Neutrophil (primary cell): ENCODE results near the gene TAF8.
A peak's percentile ranks its signal among the peaks of the same experiment; 100 is the strongest.
"Not testable (repeated sequence)": the region's sequence is repeated elsewhere in the genome, so short reads cannot be mapped to it uniquely, and the experiment has no call there.

ENCODE experiments used
- H3K27ac ChIP-seq: fragments of 200-600 bp; sonication (generic); 2 replicates; pipeline ENCODE4 v1.5.1; 2016; ENCODE audit warnings: mild to moderate bottlenecking, moderate library complexity
- H3K27me3 ChIP-seq: fragments of 200-600 bp; sonication (generic); 2 replicates; pipeline ENCODE4 v1.6.0; 2016; ENCODE audit warnings: mild to moderate bottlenecking
- H3K36me3 ChIP-seq: fragments of 200-600 bp; sonication (generic); 2 replicates; pipeline ENCODE4 v1.5.1; 2017
- H3K4me1 ChIP-seq, 2 experiments: fragments of 200-600 bp in 1 of 2; sonication (generic) in 1 of 2; 1 replicate in 1 of 2; 2 replicates in 1 of 2; pipeline versions ENCODE4 v1.5.1 to v1.6.1; 2013 to 2016; ENCODE audit warnings: low read depth in 1 of 2, low read length in 1 of 2, mild to moderate bottlenecking in 1 of 2, moderate library complexity in 1 of 2; ENCODE audit not compliant: control insufficient read depth in 1 of 2, insufficient read depth in 1 of 2
- H3K4me3 ChIP-seq, 2 experiments: fragments of 200-600 bp in 1 of 2; sonication (generic) in 1 of 2; 1 replicate in 1 of 2; 2 replicates in 1 of 2; pipeline ENCODE4 v1.5.1; 2013 to 2016; ENCODE audit warnings: low read depth in 1 of 2, low read length in 1 of 2, mild to moderate bottlenecking in 1 of 2, moderate library complexity in 1 of 2
- H3K9me3 ChIP-seq: fragments of 200-600 bp; sonication (generic); 2 replicates; pipeline ENCODE4 v1.5.1; 2016
- TF ChIP-seq, protein P1 (sequence below): fragments of 200-600 bp; sonication (generic); IDR thresholded peaks from 2 replicates; pipeline ENCODE4 v1.5.1; 2016; ENCODE audit warnings: antibody characterized with exemption

The TAF8 gene

DNA sequence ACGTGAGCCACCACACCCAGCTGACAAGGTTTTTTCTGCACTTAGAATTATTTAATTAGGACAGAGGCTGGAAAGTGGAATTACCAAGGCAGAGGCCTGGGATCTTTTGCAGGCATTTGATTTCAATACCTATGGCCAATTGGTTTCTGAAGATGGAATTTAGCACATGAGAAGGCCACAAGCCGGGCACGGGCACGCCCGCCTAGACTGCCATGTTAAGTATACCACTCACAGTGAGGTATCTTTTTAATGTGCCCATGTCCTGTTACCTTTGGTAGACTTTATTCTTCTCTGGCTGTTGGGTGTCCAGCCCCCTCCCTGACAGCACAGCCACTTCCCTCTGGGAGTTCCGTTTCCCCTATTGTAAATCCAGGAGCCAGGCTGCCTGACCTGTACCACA, 18.0 kb upstream of the TAF8 start:
- TF ChIP-seq, protein P1, sequence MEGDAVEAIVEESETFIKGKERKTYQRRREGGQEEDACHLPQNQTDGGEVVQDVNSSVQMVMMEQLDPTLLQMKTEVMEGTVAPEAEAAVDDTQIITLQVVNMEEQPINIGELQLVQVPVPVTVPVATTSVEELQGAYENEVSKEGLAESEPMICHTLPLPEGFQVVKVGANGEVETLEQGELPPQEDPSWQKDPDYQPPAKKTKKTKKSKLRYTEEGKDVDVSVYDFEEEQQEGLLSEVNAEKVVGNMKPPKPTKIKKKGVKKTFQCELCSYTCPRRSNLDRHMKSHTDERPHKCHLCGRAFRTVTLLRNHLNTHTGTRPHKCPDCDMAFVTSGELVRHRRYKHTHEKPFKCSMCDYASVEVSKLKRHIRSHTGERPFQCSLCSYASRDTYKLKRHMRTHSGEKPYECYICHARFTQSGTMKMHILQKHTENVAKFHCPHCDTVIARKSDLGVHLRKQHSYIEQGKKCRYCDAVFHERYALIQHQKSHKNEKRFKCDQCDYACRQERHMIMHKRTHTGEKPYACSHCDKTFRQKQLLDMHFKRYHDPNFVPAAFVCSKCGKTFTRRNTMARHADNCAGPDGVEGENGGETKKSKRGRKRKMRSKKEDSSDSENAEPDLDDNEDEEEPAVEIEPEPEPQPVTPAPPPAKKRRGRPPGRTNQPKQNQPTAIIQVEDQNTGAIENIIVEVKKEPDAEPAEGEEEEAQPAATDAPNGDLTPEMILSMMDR: no peak
- H3K9me3 ChIP-seq: no peaks in the 10 kb centered on the region
- peaks cover 55 to 58% of the 10 kb centered on the region in 2 experiments for H3K4me1 ChIP-seq
- no peaks in the 10 kb centered on the region for H3K36me3 ChIP-seq
- peak overlapping the region; percentile 96 for H3K27ac ChIP-seq
- no peaks in the 10 kb centered on the region for H3K27me3 ChIP-seq
- H3K4me3 ChIP-seq: peak overlapping the region in 1 of 2 experiments; percentile 1

DNA sequence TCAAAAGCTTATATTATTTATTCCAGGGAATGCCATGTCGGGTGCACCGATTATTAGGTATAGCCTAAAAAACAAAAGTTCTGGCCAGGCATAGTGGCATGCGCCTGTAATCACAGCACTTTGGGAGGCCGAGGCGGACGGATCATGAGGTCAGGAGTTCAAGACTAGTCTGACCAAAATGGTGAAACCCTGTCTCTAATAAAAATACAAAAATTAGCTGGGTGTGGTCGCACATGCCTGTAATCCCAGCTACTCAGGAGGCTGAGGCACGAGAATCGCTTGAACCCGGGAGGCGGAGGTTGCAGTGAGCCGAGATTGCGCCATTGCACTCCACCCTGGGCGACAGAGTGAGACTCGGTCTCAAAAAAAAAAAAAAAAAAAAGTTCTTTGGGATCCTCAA, 12.7 kb upstream of the TAF8 start:
- H3K4me1 ChIP-seq: peaks cover 23 to 27% of the 10 kb centered on the region in 2 experiments
- not testable (repeated sequence) for H3K36me3 ChIP-seq, H3K4me3 ChIP-seq, H3K27ac ChIP-seq, H3K9me3 ChIP-seq, H3K27me3 ChIP-seq

DNA sequence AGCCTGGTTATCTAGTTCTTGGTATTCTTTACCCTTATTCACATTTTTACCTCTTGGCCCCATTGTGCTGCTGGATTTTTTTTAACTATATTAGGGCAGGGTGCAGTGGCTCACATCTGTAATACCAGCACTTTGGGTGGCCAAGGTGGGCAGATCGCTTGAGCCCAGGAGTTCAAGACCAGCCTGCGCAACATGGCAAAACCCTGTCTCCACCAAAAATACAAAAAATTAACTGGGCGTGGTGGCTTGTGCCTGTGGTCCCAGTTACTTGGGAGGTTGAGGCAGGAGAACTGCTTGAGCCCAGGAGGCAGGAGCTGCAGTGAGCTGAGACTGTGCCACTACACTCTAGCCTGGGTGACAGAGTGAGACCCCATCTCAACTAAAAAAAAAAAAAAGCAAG, 12.2 kb upstream of the TAF8 start:
- no peak overlapping the region for H3K27ac ChIP-seq
- H3K4me3 ChIP-seq: no peak overlapping the region
- H3K4me1 ChIP-seq: peaks cover 23 to 27% of the 10 kb centered on the region in 2 experiments
- TF ChIP-seq, protein P1: no peak
- peaks cover 5% of the 10 kb centered on the region for H3K36me3 ChIP-seq
- H3K9me3 ChIP-seq: no peaks in the 10 kb centered on the region
- H3K27me3 ChIP-seq: no peaks in the 10 kb centered on the region

DNA sequence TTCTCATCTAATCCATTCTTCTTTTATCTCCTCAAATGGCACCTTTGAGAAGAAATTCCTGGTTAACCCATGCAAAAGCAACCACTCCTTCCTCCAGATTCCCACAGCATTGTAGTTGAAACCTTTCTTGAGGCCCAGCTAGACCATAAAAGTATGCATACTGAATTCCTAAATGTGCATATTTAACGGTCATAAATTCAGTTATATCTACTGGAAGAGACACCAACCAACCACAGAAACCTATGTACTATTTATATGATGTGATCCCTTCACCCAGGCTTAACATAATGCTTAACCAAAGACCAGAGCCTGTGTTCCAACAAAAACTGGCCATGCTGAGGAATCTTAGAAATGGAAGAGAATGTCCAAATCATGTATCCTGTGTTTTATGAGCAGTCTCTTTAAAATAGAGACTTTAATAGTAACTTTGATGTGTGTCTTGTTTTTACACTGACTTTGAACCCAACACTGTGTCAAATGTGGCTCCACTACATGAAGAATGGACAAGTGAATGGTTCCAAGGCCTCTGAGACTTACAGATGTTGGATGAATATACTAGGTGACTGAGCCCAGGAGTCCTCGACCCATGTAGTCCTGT, 11.4 kb upstream of the TAF8 start:
- Histone ChIP-seq H3K4me1 (peaks cover 29 to 34% of the 10 kb centered on the region in 2 experiments), H3K27ac (peak overlapping the region; percentile 45), H3K4me3 (no peak overlapping the region), H3K36me3 (peaks cover 11% of the 10 kb centered on the region), H3K27me3 (no peaks in the 10 kb centered on the region), H3K9me3 (no peaks in the 10 kb centered on the region)
- TF ChIP-seq, protein P1: no peak

DNA sequence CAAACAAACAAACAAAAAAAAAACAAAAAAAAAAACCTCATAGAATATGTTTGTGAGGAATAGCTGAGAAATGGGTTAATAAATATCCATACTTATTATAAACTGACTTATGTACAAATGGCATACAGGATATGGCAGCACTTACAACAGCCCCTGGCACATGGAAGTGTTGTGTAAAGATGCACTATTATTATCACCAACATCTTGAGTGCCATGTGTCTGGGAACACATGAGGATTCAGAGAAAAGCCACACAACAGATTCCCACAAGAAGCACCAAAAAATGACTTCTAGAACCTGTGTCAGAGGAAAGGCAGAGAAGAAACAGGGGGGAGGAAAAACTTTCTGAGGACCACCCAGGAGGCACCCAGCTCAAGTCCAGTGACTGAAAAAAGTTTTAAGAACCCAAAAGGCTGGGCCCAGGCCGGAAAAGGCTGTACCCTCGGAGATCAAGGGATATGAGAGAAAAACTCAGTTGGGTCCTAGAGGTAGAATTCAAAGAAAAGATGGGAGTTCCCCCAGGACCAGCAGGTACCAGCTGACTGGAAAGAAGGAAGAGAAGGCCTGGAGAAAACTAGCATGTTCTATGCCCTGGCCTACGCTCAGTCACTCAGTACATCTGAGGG, 9.4 kb upstream of the TAF8 start:
- peak overlapping the region; percentile 64 for H3K27ac ChIP-seq
- H3K4me1 ChIP-seq: peaks cover 49 to 55% of the 10 kb centered on the region in 2 experiments
- no peaks in the 10 kb centered on the region for H3K9me3 ChIP-seq
- peaks cover 14% of the 10 kb centered on the region for H3K36me3 ChIP-seq
- no peak overlapping the region for H3K4me3 ChIP-seq
- no peaks in the 10 kb centered on the region for H3K27me3 ChIP-seq
- TF ChIP-seq, protein P1: no peak

DNA sequence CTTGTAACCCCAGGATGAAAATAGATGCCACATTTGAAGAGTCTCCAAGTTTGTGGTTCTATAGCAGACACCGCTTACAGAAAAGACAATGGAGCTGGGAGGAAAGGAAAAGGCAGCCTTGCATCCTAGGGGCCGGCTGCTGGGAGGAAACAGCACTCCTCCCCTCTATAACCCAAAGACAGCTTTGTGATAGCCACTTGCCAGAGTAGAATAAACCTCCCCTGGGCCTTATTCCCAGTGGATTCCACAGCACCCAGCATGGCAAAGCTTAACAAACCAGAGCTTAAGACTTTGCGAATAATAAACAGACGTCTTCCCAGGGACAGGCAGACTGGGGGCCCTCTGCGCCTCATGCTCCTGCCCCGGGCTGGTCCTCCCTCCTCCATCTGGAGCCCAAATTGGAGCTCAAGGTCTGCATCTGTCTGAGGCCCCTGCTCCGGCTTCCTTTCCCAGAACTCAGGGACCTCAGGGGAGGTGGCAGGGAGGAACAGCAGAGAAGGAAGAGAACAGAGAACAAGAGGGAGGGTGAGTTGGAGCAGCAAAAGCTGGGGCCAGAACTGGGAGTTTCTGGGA, 8.8 kb upstream of the TAF8 start:
- Histone ChIP-seq H3K4me3 (no peak overlapping the region), H3K4me1 (peaks cover 55 to 61% of the 10 kb centered on the region in 2 experiments)

More for the DNA sequence above, 8.8 kb upstream of the TAF8 start:
- no peaks in the 10 kb centered on the region for H3K9me3 ChIP-seq
- TF ChIP-seq, protein P1: no peak
- H3K27me3 ChIP-seq: no peaks in the 10 kb centered on the region
- peak overlapping the region; percentile 64 for H3K27ac ChIP-seq
- peaks cover 14% of the 10 kb centered on the region for H3K36me3 ChIP-seq
